Esophagus muscularis mucosa (tissue), 4 donors: ENCODE measurements around the gene ATP13A5. TPM values are rescaled to one million over a fixed set of nuclear protein-coding genes. Genes with fewer than 3 reads are reported as not detected.

Experiments
- DNase-seq: peaks from one replicate; pipeline ENCODE4 v3.0.0-alpha.2; 2017; ENCODE audit errors: extremely low spot score
- H3K27ac ChIP-seq, 4 donors: fragments of 200-600 bp; sonication (generic); replicated peaks in 1 of 4; 1 replicate in 3 of 4; 2 replicates in 1 of 4; pipeline ENCODE4 v1.5.1; 2016 to 2019; ENCODE audit warnings: mild to moderate bottlenecking in 1 of 4
- H3K27me3 ChIP-seq, 4 donors: fragments of 200-600 bp; sonication (generic); one replicate each; pipeline versions ENCODE4 v1.5.1 to v1.6.0; 2016 to 2019
- H3K36me3 ChIP-seq, 4 donors: fragments of 200-600 bp; sonication (generic); one replicate each; pipeline ENCODE4 v1.5.1; 2016 to 2019
- H3K4me1 ChIP-seq, 4 donors: fragments of 200-600 bp; sonication (generic); one replicate each; pipeline ENCODE4 v1.5.1; 2016 to 2019
- H3K4me3 ChIP-seq, 4 donors: fragments of 200-600 bp; sonication (generic); 1 replicate in 2 of 4; 2 replicates in 2 of 4; pipeline ENCODE4 v1.5.1; 2016 to 2019; ENCODE audit warnings: mild to moderate bottlenecking in 4 of 4, moderate library complexity in 1 of 4
- H3K9me3 ChIP-seq, 4 donors: fragments of 200-600 bp; sonication (generic); 1 replicate in 3 of 4; 2 replicates in 1 of 4; pipeline ENCODE4 v1.5.1; 2016 to 2019
- CTCF ChIP-seq, 3 experiments: fragments of 200-600 bp in 2 of 3; fragments of 450-650 bp in 1 of 3; sonication (generic) in 2 of 3; IDR thresholded peaks; one replicate each; pipeline ENCODE4 v1.5.1; 2017 to 2019; ENCODE audit warnings: antibody characterized with exemption in 3 of 3, mild to moderate bottlenecking in 2 of 3, moderate library complexity in 1 of 3
- EP300 ChIP-seq: sonication (generic); formaldehyde crosslinking; IDR thresholded peaks from one replicate; pipeline ENCODE4 v1.6.1; 2017; ENCODE audit warnings: antibody characterized with exemption
- POLR2A ChIP-seq: fragments of 450-650 bp; IDR thresholded peaks from one replicate; pipeline ENCODE4 v1.6.1; 2017; ENCODE audit warnings: antibody characterized with exemption, moderate library complexity, mild to moderate bottlenecking, low read depth
- POLR2AphosphoS5 ChIP-seq, 2 donors: sonication (generic); formaldehyde crosslinking; IDR thresholded peaks; one replicate each; pipeline ENCODE4 v1.6.1; 2017; ENCODE audit warnings: antibody characterized with exemption in 2 of 2
- WGBS: methylation state at CpG from one replicate; pipeline ENCODE4 v1.1.5; 2018; 5-methylcytosine and 5-hydroxymethylcytosine counted together
- intact Hi-C: fragments of 100-400 bp; cut with DNase I; formaldehyde crosslinking; loops from one replicate; pipeline ENCODE4 v1.15.1; 2023
- total RNA-seq, 4 donors: library from RNA; depleted of rRNA; stranded (reverse); fragments of >200 nt; gene quantifications; one replicate each; pipeline versions ENCODE4 v1.1.0 to v1.2.1, GENCODE V29; 2016

Gene ATP13A5
- total RNA-seq, 4 donors from 2014 or later = not detected

GRCh38 chr3:193310914-193311723 lies 67.4 kb downstream of the ATP13A5 start:
- TF ChIP-seq POLR2AphosphoS5 (IDR thresholded peaks at IDR 0.05) (no peak), POLR2A (no peak), EP300 (no peak), CTCF (IDR thresholded peaks at IDR 0.05) (no peak)
- intact Hi-C loops = no loop called here
- Histone ChIP-seq H3K9me3 (no peaks in the 10 kb centered on the region), H3K27ac (no peak overlapping the region), H3K4me3 (no peak overlapping the region), H3K4me1 (peaks cover 0 to 11% (median 9%) of the 10 kb centered on the region in 4 donors), H3K27me3 (no peaks in the 10 kb centered on the region), H3K36me3 (no peaks in the 10 kb centered on the region)
- WGBS = 29% methylated on average over 6 of the region's 6 CpGs
- no peak for DNase-seq

- TF ChIP-seq EP300 (no peak), POLR2A (no peak), POLR2AphosphoS5 (IDR thresholded peaks at IDR 0.05) (no peak), CTCF (IDR thresholded peaks at IDR 0.05) (no peak)
- H3K9me3 ChIP-seq = no peaks in the 10 kb centered on the region
- no peak overlapping the region for H3K4me3 ChIP-seq
- no peak for DNase-seq
- no peak overlapping the region for H3K27ac ChIP-seq
- no peaks in the 10 kb centered on the region for H3K36me3 ChIP-seq
- no peaks in the 10 kb centered on the region for H3K4me1 ChIP-seq
- H3K27me3 ChIP-seq = no peaks in the 10 kb centered on the region
- WGBS = 70% methylated on average over 1 of the region's 1 CpG
- intact Hi-C loops = no loop called here
These were observed 73.2 kb downstream of the ATP13A5 start for GRCh38 chr3:193305356-193305755.

GRCh38 chr3:193301433-193301832 lies 77.1 kb downstream of the ATP13A5 start:
- no peak overlapping the region for H3K27ac ChIP-seq
- 58% methylated on average over 1 of the region's 1 CpG for WGBS
- TF ChIP-seq CTCF (IDR thresholded peaks at IDR 0.05) (no peak), EP300 (no peak), POLR2AphosphoS5 (IDR thresholded peaks at IDR 0.05) (no peak), POLR2A (no peak)
- no peak for DNase-seq
- H3K9me3 ChIP-seq = no peaks in the 10 kb centered on the region
- no peaks in the 10 kb centered on the region for H3K27me3 ChIP-seq
- intact Hi-C loops = no loop called here
- H3K4me1 ChIP-seq = no peaks in the 10 kb centered on the region
- H3K4me3 ChIP-seq = no peak overlapping the region
- H3K36me3 ChIP-seq = no peaks in the 10 kb centered on the region

- intact Hi-C loops = no loop called here
- Histone ChIP-seq H3K27ac (no peak overlapping the region), H3K36me3 (no peaks in the 10 kb centered on the region), H3K4me1 (no peaks in the 10 kb centered on the region), H3K4me3 (no peak overlapping the region), H3K27me3 (no peaks in the 10 kb centered on the region), H3K9me3 (peaks cover 0 to 4% (median 0%) of the 10 kb centered on the region in 4 donors)
- WGBS = 81% methylated on average over 5 of the region's 5 CpGs
- TF ChIP-seq POLR2AphosphoS5 (IDR thresholded peaks at IDR 0.05) = no peak
- TF ChIP-seq POLR2A = no peak
- no peak for TF ChIP-seq CTCF (IDR thresholded peaks at IDR 0.05)
- TF ChIP-seq EP300 = no peak
- no peak for DNase-seq
These were observed 81.1 kb downstream of the ATP13A5 start for GRCh38 chr3:193297421-193297820.
